ENCODE results near the gene ZNF839.

Gene ZNF839

DNA sequence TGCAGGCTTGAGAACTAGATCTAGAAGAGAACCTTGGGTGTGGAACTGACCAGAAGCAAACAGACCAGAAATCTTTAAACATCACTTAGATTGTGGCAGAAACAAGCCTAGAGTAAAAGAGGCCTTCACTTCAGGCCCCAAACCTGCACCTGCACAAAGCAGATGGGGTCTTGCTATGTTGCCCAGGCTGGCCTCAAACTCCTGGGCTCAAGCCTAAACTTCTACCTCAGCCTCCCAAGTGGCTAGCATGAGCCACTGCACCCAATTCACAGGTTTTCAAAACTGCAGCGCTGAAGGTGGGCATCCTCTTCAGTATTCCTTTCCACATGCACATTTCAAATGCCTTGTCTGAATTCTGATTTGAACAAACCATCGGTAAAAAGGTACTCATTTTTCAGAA is 34.4 kb upstream of the ZNF839 start:
- Histone ChIP-seq H3K4me1 (ENCODE audit: control insufficient read depth, low read depth, low read length) (no peaks in the 10 kb centered on the region), H3K27ac (ENCODE audit: low read depth, low read length) (no peak overlapping the region), H3K18ac (ENCODE audit: low read length) (no peak overlapping the region), H2BK120ac (ENCODE audit: low read depth, low read length) (no peak overlapping the region), H3K56ac (ENCODE audit: low read length) (no peak overlapping the region), H4K8ac (ENCODE audit: low read depth, low read length) (no peak overlapping the region), H3K23ac (ENCODE audit: low read length) (no peak overlapping the region), H3K4me2 (ENCODE audit: low read length) (no peak overlapping the region), H2BK5ac (ENCODE audit: low read length) (no peak overlapping the region), H3K4me3 (ENCODE audit: low read length) (no peak overlapping the region), H3K27me3 (ENCODE audit: insufficient read depth, low read length, poor library complexity) (no peaks in the 10 kb centered on the region), H3K79me2 (ENCODE audit: control insufficient read depth, insufficient read depth, low read length) (no peaks in the 10 kb centered on the region), H3K79me1 (ENCODE audit: low read length) (no peaks in the 10 kb centered on the region), H3K4ac (ENCODE audit: low read depth, low read length) (no peak overlapping the region), H4K5ac (ENCODE audit: low read length) (no peak overlapping the region), H3K9ac (ENCODE audit: low read length) (no peak overlapping the region), H2AK5ac (ENCODE audit: low read length) (no peak overlapping the region), H3K36me3 (ENCODE audit: control insufficient read depth, insufficient read depth, low read length) (no peaks in the 10 kb centered on the region), H2BK15ac (replicated peaks; ENCODE audit: low read depth) (no peak overlapping the region)
- DNase-seq, result no peak
- WGBS (ENCODE audit: extremely low coverage, insufficient coverage, low lambda C conversion rate), result no CpG with 5 or more reads among the region's 2 CpGs

- no peak overlapping the region for H3K18ac ChIP-seq (ENCODE audit: low read length)
- H3K4me3 ChIP-seq (ENCODE audit: low read length), result no peak overlapping the region
- no peak overlapping the region for H2BK120ac ChIP-seq (ENCODE audit: low read depth, low read length)
- no CpG with 5 or more reads among the region's 2 CpGs for WGBS (ENCODE audit: extremely low coverage, insufficient coverage, low lambda C conversion rate)
- H3K23ac ChIP-seq (ENCODE audit: low read length), result no peak overlapping the region
- H3K27ac ChIP-seq (ENCODE audit: low read depth, low read length), result no peak overlapping the region
- H3K4me2 ChIP-seq (ENCODE audit: low read length), result no peak overlapping the region
- H3K9ac ChIP-seq (ENCODE audit: low read length), result no peak overlapping the region
- H4K8ac ChIP-seq (ENCODE audit: low read depth, low read length), result no peak overlapping the region
- H2BK15ac ChIP-seq (replicated peaks; ENCODE audit: low read depth), result no peak overlapping the region
- no peaks in the 10 kb centered on the region for H3K79me2 ChIP-seq (ENCODE audit: control insufficient read depth, insufficient read depth, low read length)
- no peaks in the 10 kb centered on the region for H3K27me3 ChIP-seq (ENCODE audit: insufficient read depth, low read length, poor library complexity)
- no peak overlapping the region for H2BK5ac ChIP-seq (ENCODE audit: low read length)
- DNase-seq, result no peak
- H3K4ac ChIP-seq (ENCODE audit: low read depth, low read length), result no peak overlapping the region
- H4K5ac ChIP-seq (ENCODE audit: low read length), result no peak overlapping the region
- no peaks in the 10 kb centered on the region for H3K79me1 ChIP-seq (ENCODE audit: low read length)
- no peaks in the 10 kb centered on the region for H3K36me3 ChIP-seq (ENCODE audit: control insufficient read depth, insufficient read depth, low read length)
- H3K56ac ChIP-seq (ENCODE audit: low read length), result no peak overlapping the region
- H2AK5ac ChIP-seq (ENCODE audit: low read length), result no peak overlapping the region
- H3K4me1 ChIP-seq (ENCODE audit: control insufficient read depth, low read depth, low read length), result no peaks in the 10 kb centered on the region
These were observed 31.4 kb upstream of the ZNF839 start for GRCh38 chr14:102288139-102288538.

DNA sequence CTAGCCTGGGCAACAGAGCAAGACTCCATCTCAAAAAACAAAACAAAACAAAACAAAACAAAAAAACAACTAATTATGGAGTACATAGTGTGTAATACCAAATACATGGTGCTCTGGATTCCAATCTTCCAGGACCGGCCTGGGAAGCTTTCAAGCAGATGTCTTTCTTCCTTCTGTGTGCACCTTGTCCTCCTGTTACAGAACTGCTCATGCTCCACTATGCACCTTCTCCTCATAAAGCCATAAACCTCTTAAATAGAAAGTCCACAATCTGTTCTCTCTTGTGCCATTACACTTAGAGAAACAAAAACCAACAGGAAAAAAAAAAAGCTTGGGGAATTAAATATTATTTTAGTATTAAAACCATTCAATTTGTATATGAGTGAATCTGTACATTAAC is 27.1 kb upstream of the ZNF839 start:
- H3K9ac ChIP-seq (ENCODE audit: low read length), result no peak overlapping the region
- no peak overlapping the region for H3K56ac ChIP-seq (ENCODE audit: low read length)
- H3K18ac ChIP-seq (ENCODE audit: low read length), result no peak overlapping the region
- H3K4me3 ChIP-seq (ENCODE audit: low read length), result no peak overlapping the region
- WGBS (ENCODE audit: extremely low coverage, insufficient coverage, low lambda C conversion rate), result no CpG with 5 or more reads among the region's 1 CpG
- no peak overlapping the region for H2BK5ac ChIP-seq (ENCODE audit: low read length)
- no peak overlapping the region for H3K23ac ChIP-seq (ENCODE audit: low read length)
- no peaks in the 10 kb centered on the region for H3K36me3 ChIP-seq (ENCODE audit: control insufficient read depth, insufficient read depth, low read length)
- H3K4ac ChIP-seq (ENCODE audit: low read depth, low read length), result no peak overlapping the region
- H3K27ac ChIP-seq (ENCODE audit: low read depth, low read length), result no peak overlapping the region
- no peak overlapping the region for H2AK5ac ChIP-seq (ENCODE audit: low read length)
- H4K8ac ChIP-seq (ENCODE audit: low read depth, low read length), result no peak overlapping the region
- no peaks in the 10 kb centered on the region for H3K27me3 ChIP-seq (ENCODE audit: insufficient read depth, low read length, poor library complexity)
- no peaks in the 10 kb centered on the region for H3K4me1 ChIP-seq (ENCODE audit: control insufficient read depth, low read depth, low read length)
- no peak overlapping the region for H3K4me2 ChIP-seq (ENCODE audit: low read length)
- H4K5ac ChIP-seq (ENCODE audit: low read length), result no peak overlapping the region
- H3K79me2 ChIP-seq (ENCODE audit: control insufficient read depth, insufficient read depth, low read length), result no peaks in the 10 kb centered on the region
- H2BK15ac ChIP-seq (replicated peaks; ENCODE audit: low read depth), result no peak overlapping the region
- H3K79me1 ChIP-seq (ENCODE audit: low read length), result no peaks in the 10 kb centered on the region
- no peak overlapping the region for H2BK120ac ChIP-seq (ENCODE audit: low read depth, low read length)
- no peak for DNase-seq

DNA sequence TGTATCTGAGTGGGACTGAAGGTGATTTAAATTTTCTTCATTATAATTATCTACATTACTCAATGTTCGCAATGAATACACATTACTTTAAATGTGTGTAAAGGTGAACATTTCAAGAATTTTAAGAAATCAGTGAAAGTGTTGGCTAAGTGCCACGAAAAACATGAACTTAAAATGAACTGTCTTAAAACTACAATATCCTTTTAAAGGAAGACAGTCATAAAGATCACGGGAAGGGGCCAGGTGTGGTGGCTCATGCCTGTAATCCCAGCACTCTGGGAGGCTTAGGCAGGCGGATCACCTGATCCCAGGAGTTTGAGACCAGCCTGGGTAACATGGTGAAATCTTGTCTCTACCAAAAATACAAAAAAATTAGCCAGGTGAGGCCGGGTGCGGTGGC is 25.8 kb upstream of the ZNF839 start:
- Histone ChIP-seq H4K5ac (ENCODE audit: low read length) (no peak overlapping the region), H4K8ac (ENCODE audit: low read depth, low read length) (no peak overlapping the region), H3K79me2 (ENCODE audit: control insufficient read depth, insufficient read depth, low read length) (no peaks in the 10 kb centered on the region), H3K9ac (ENCODE audit: low read length) (no peak overlapping the region), H2BK120ac (ENCODE audit: low read depth, low read length) (no peak overlapping the region), H3K4me3 (ENCODE audit: low read length) (no peak overlapping the region), H3K4me2 (ENCODE audit: low read length) (no peak overlapping the region), H3K4me1 (ENCODE audit: control insufficient read depth, low read depth, low read length) (no peaks in the 10 kb centered on the region), H3K23ac (ENCODE audit: low read length) (no peak overlapping the region), H3K79me1 (ENCODE audit: low read length) (no peaks in the 10 kb centered on the region), H3K36me3 (ENCODE audit: control insufficient read depth, insufficient read depth, low read length) (no peaks in the 10 kb centered on the region), H3K18ac (ENCODE audit: low read length) (no peak overlapping the region), H3K56ac (ENCODE audit: low read length) (no peak overlapping the region), H2AK5ac (ENCODE audit: low read length) (no peak overlapping the region), H3K27ac (ENCODE audit: low read depth, low read length) (no peak overlapping the region), H3K4ac (ENCODE audit: low read depth, low read length) (no peak overlapping the region), H2BK15ac (replicated peaks; ENCODE audit: low read depth) (no peak overlapping the region), H2BK5ac (ENCODE audit: low read length) (no peak overlapping the region), H3K27me3 (ENCODE audit: insufficient read depth, low read length, poor library complexity) (no peaks in the 10 kb centered on the region)
- WGBS (ENCODE audit: extremely low coverage, insufficient coverage, low lambda C conversion rate), result no CpG with 5 or more reads among the region's 6 CpGs
- DNase-seq, result no peak

GRCh38 chr14:102295270-102295669 is 24.3 kb upstream of the ZNF839 start:
- H2BK15ac ChIP-seq (replicated peaks; ENCODE audit: low read depth), result no peak overlapping the region
- no peak overlapping the region for H4K5ac ChIP-seq (ENCODE audit: low read length)
- no CpG with 5 or more reads among the region's 3 CpGs for WGBS (ENCODE audit: extremely low coverage, insufficient coverage, low lambda C conversion rate)
- H3K27ac ChIP-seq (ENCODE audit: low read depth, low read length), result no peak overlapping the region
- no peak overlapping the region for H3K56ac ChIP-seq (ENCODE audit: low read length)
- H4K8ac ChIP-seq (ENCODE audit: low read depth, low read length), result no peak overlapping the region
- no peaks in the 10 kb centered on the region for H3K79me2 ChIP-seq (ENCODE audit: control insufficient read depth, insufficient read depth, low read length)
- no peak overlapping the region for H2AK5ac ChIP-seq (ENCODE audit: low read length)
- no peak overlapping the region for H3K23ac ChIP-seq (ENCODE audit: low read length)
- H3K18ac ChIP-seq (ENCODE audit: low read length), result no peak overlapping the region
- H3K4me2 ChIP-seq (ENCODE audit: low read length), result no peak overlapping the region
- no peak overlapping the region for H3K4me3 ChIP-seq (ENCODE audit: low read length)
- no peak overlapping the region for H2BK5ac ChIP-seq (ENCODE audit: low read length)
- no peaks in the 10 kb centered on the region for H3K36me3 ChIP-seq (ENCODE audit: control insufficient read depth, insufficient read depth, low read length)
- DNase-seq, result no peak
- no peaks in the 10 kb centered on the region for H3K4me1 ChIP-seq (ENCODE audit: control insufficient read depth, low read depth, low read length)
- H3K27me3 ChIP-seq (ENCODE audit: insufficient read depth, low read length, poor library complexity), result no peaks in the 10 kb centered on the region
- no peak overlapping the region for H3K9ac ChIP-seq (ENCODE audit: low read length)
- no peak overlapping the region for H3K4ac ChIP-seq (ENCODE audit: low read depth, low read length)
- H3K79me1 ChIP-seq (ENCODE audit: low read length), result no peaks in the 10 kb centered on the region
- no peak overlapping the region for H2BK120ac ChIP-seq (ENCODE audit: low read depth, low read length)

DNA sequence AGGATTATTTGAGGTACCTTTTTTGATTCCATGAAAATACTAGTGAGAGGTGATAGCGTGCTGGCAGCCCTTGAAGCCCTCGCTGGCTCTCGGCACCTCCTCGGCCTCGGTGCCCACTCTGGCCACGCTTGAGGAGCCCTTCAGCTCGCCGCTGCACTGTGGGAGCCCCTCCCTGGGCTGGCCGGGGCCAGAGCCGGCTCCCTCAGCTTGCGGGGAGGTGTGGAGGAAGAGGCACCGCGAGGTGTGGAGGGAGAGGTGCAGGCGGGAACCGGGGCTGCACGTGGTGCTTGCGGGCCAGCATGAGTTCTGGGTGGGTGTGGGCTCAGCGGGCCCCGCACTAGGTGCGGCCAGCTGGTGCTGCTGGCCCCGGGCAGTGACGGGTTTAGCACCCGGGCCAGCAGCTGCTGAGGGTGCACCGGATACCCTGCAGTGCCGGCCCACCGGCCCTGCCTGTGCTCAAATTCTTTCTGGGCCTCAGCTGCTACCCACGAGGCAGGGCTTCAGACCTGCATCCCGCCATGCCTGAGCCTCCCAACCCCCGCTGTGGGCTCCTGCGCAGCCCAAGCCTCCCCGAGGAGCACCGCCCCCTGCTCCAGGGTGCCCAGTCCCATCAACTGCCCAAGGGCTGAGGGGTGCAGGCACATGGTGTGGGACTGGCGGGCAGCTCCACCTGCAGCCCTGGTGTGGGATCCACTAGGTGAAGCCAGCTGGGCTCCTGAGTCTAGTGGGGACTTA is 21.9 kb upstream of the ZNF839 start:
- no peak overlapping the region for H2AK5ac ChIP-seq (ENCODE audit: low read length)
- H3K23ac ChIP-seq (ENCODE audit: low read length), result no peak overlapping the region
- no peaks in the 10 kb centered on the region for H3K4me1 ChIP-seq (ENCODE audit: control insufficient read depth, low read depth, low read length)
- H3K9ac ChIP-seq (ENCODE audit: low read length), result no peak overlapping the region
- H3K36me3 ChIP-seq (ENCODE audit: control insufficient read depth, insufficient read depth, low read length), result no peaks in the 10 kb centered on the region
- H2BK15ac ChIP-seq (replicated peaks; ENCODE audit: low read depth), result no peak overlapping the region
- no peaks in the 10 kb centered on the region for H3K27me3 ChIP-seq (ENCODE audit: insufficient read depth, low read length, poor library complexity)
- H3K4me2 ChIP-seq (ENCODE audit: low read length), result no peak overlapping the region
- no peak overlapping the region for H3K27ac ChIP-seq (ENCODE audit: low read depth, low read length)
- H4K8ac ChIP-seq (ENCODE audit: low read depth, low read length), result no peak overlapping the region
- no peak for DNase-seq
- no peak overlapping the region for H3K4ac ChIP-seq (ENCODE audit: low read depth, low read length)
- no peak overlapping the region for H2BK120ac ChIP-seq (ENCODE audit: low read depth, low read length)
- no peak overlapping the region for H3K4me3 ChIP-seq (ENCODE audit: low read length)
- no peak overlapping the region for H2BK5ac ChIP-seq (ENCODE audit: low read length)
- H3K18ac ChIP-seq (ENCODE audit: low read length), result no peak overlapping the region
- H4K5ac ChIP-seq (ENCODE audit: low read length), result no peak overlapping the region
- H3K56ac ChIP-seq (ENCODE audit: low read length), result no peak overlapping the region
- H3K79me1 ChIP-seq (ENCODE audit: low read length), result no peaks in the 10 kb centered on the region
- WGBS (ENCODE audit: extremely low coverage, insufficient coverage, low lambda C conversion rate), result no CpG with 5 or more reads among the region's 33 CpGs
- no peaks in the 10 kb centered on the region for H3K79me2 ChIP-seq (ENCODE audit: control insufficient read depth, insufficient read depth, low read length)
